ENCODE results near the gene TMEM60. TPM values are rescaled to one million over a fixed set of nuclear protein-coding genes. Genes with fewer than 3 reads are reported as not detected.
"Not testable (repeated sequence)": the region's sequence is repeated elsewhere in the genome, so short reads cannot be mapped to it uniquely, and the experiment has no call there.

The TMEM60 gene
- total RNA-seq, 1 donor from 2014 or later: 30.3 TPM

GRCh38 chr7:77811516-77812289, 13.5 kb upstream of the TMEM60 start:
- no peak for DNase-seq (ENCODE audit: low read depth)

- no peak for DNase-seq (ENCODE audit: low read depth)
Observed at GRCh38 chr7:77808517-77808916, 10.3 kb upstream of the TMEM60 start.

DNA sequence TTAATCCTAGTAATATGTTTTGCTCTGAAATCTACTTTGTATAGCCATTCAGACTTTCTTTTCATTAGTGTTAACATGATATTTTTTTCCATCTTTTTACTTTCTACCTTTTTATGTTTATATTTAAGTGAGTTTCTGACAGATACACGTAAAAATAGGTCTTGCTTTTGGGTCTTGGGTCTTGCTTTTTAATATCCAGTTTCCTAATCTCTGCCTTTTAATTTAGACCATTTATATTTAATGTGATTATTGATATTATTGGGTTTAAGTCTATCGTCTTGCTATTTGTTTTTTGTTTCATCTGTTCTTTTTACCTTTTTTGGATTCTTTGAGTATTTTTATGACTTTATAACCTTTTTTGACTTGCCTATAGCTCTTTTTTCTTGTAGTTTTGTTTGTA, 8.2 kb upstream of the TMEM60 start:
- no peak for DNase-seq (ENCODE audit: low read depth)

DNA sequence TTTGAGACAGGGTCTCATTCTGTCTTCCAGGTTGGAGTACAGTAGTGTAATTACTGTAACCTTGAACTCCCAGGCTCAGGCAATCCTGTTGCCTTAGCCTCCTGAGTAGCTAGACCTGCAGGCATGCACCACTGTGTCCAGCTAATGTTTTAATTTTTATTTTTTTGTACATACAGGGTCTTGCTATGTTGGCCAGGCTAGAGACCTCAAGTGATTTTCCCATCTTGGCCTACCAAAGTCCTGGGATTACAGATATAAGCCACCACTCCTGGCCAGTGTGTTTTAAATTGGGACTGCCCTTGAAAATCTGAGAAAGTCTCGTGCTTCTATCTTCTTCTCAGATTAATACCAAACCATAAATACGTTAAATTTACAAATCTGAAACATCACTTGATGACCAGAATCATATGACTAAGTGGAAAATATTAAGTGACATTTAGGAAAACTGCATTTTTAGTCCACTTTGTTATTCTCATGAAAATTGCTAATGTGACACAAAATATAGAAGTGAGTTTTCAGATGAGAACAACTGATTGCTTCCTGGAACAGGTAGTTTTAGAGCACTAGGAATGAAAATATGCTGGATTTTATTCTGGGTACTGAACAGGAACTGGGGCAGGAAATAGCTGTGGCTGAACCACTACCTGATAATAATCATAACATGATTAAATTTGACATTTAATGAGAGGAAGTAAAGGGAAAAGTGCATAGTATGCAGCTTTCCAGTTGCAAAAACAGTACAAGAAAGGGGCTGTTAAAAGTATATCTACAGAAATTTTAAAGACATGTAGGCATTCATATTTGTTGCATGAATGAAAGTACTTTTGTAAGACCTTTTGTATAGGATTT, 4.5 kb upstream of the TMEM60 start:
- no peak for DNase-seq (ENCODE audit: low read depth)

DNA sequence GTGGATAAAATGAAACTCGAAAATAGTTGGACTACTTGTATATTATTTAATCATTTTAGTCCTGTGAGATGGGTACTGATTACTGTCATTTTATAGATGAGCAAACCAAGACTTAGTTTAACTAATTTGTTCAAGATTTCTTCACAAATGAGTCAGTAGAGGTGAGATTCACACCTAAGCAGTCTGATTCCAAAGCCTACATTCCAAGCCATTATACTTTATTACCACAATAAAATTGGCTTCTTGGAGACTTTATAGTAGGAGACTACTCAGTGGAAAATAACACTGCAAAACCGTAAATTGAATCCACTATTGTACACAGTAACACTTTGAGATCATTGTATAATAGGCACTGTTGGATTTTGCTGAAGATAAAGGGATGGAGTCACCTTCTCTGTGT, 2.5 kb upstream of the TMEM60 start:
- no peak for DNase-seq (ENCODE audit: low read depth)

- no peak for DNase-seq (ENCODE audit: low read depth)
Observed at GRCh38 chr7:77800158-77800557, 1.9 kb upstream of the TMEM60 start.

DNA sequence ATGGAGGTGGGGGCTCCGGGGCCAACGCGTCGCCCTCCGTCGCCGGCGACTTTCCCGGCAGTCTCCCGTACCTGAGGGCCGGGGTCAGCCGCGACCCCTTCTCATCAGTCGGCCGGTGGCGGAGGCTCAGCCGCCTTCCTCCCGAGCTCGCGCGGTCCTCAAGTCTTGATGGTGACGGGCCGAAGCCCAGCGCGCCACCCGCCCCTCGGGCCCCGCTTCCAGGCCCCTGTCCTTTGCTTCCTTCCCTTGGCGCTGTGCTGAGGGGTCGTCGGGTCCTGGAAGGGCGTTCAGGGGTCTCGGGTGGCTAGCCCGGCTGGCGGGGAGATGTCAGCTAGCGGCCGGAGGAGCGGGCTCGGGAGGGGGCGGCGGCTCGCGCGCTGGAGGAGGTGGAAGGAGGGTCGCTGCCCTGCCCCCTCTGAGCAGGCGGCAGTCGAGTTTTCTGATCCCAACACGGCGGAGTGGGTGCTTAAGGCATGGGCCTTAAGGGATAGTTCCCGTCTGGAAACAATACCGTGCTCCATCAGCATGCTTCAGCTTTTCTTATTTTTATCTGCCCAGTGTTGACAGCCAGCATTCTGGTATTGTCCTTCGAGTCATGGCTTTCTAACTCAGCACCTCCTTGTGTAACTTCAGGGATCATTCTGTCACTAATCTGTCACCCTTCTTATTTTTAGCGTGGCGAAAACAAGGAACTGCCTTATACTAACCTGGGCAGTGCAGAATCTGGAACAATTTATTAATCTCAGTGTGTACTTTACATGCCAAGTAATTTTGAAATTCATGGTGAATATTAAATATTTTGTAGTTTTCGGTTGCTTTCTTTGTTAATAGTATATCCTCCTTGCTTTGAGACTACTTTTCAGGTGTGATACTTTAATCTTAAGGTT, 1.1 kb upstream of the TMEM60 start:
- peak; percentile 60 for DNase-seq (ENCODE audit: low read depth)

DNA sequence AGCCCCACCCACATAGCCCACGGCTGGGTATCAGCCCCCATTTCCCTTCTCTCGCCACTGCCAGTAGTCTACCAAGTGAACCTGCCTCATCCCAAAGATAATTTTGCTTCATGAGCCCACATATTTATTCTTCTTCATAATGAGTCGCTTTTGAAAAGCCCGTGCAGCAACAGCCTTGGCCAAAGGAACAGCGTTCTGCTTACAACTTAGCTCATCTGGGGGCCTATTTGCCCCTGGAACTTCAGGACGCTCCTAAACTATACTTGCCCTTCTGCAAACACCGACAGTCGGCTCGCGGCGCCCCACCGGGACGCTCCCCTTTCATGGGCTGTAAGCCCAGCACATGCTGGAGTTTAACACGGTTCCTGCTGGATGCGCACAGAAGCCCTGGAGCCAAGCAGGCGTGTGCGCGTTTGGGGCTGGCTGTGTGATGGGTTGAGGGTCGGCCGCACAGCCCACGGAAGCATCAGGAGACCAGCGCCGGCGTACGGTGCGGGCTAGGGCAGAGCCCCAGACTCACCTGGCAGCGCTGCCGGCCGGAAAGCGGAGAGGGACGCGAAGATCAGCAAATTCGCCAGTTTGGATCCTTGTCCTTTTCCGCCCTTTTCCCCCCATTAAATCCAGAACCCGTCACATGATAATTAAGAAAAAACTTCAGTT, 370 bp downstream of the TMEM60 start:
- no peak for DNase-seq (ENCODE audit: low read depth)

DNA sequence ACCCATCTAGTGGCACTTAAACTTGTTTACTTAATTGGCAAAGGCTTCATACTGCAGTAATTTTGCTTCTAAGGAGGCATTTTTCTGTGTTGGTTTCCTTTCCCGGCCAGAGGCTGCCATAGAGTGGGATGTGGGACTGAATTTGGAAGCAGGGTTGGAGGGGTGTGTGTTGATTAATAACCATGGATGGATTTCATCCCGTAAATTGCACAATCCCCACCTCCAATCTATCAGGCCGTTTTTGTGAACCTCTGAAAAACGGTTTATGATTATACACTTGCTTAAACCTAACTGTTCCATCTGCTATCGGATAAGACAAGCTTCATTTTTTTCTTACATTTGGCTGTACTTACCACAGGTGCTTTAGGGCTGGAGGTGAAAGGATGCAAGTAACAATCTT, 1.3 kb downstream of the TMEM60 start:
- no peak for DNase-seq (ENCODE audit: low read depth)

GRCh38 chr7:77796109-77796508, 2.1 kb downstream of the TMEM60 start:
- no peak for DNase-seq (ENCODE audit: low read depth)

- DNase-seq (ENCODE audit: low read depth): peak; percentile 4
Observed at GRCh38 chr7:77794000-77794399, 4.2 kb downstream of the TMEM60 start.

GRCh38 chr7:77791956-77792355, 6.3 kb downstream of the TMEM60 start:
- no peak for DNase-seq (ENCODE audit: low read depth)

GRCh38 chr7:77791336-77791735, 6.9 kb downstream of the TMEM60 start:
- no peak for DNase-seq (ENCODE audit: low read depth)

GRCh38 chr7:77788327-77788902, 9.8 kb downstream of the TMEM60 start:
- DNase-seq (ENCODE audit: low read depth): no peak

DNA sequence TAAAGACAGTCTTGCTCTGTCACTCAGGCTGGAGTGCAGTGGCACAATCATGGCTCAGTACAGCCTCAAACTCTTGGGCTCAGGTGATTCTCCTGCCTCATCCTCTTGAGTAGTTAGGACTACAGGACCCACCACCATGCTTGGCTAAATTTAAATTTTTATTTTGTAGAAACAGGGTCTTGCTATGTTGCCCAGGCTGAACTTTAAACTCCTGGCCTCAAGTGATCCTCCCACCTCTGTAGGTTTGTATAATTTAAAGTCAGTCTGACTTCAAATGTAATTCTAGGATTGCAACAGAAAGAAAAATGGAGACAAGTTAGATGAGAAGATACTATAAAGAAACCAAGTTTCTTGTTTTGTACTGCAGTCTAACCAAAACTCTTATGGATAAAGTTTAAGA, 11.5 kb downstream of the TMEM60 start:
- no peak for DNase-seq (ENCODE audit: low read depth)

GRCh38 chr7:77786018-77786417, 12.2 kb downstream of the TMEM60 start:
- DNase-seq (ENCODE audit: low read depth): no peak

DNA sequence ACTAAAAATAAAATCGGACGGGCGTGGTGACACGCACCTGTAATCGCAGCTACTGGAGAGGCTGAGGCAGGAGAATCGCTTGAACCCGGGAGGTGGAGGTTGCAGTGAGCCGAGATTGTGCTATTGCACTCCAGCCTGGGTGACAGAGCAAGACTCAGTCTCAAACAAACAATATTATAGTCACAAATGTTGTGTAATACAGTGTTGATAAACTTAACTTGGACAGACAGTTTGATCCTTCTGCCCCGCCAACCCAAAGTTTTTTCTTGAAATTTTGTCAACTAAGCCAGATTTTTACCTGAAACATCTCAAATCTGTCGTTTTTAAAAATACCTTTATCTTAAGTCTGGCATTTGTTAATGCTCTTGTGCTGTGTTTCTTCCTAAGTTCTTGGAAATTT, 13.8 kb downstream of the TMEM60 start:
- DNase-seq (ENCODE audit: low read depth): not testable (repeated sequence)

DNA sequence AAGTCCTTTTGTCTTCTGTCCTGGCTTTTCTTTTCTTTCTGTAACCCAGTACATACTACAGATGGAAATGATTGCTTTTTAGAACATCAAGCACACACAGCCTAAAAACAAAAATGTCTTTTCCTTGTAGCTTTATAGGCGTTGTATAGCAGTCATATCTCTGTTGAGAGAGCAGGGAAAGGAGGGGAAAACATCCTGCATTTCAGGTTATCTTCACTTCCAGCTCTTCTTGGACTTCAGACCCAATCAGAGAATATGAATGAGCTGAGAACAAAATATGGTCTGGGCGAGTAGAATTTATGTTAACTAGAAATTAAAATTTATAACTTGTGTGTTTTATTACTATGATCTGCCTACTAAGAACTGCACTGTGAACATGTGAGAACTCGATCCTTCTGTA, 14.7 kb downstream of the TMEM60 start:
- no peak for DNase-seq (ENCODE audit: low read depth)

- no peak for DNase-seq (ENCODE audit: low read depth)
Observed at GRCh38 chr7:77783111-77783510, 15.1 kb downstream of the TMEM60 start.

GRCh38 chr7:77782383-77782782, 15.9 kb downstream of the TMEM60 start:
- no peak for DNase-seq (ENCODE audit: low read depth)

DNA sequence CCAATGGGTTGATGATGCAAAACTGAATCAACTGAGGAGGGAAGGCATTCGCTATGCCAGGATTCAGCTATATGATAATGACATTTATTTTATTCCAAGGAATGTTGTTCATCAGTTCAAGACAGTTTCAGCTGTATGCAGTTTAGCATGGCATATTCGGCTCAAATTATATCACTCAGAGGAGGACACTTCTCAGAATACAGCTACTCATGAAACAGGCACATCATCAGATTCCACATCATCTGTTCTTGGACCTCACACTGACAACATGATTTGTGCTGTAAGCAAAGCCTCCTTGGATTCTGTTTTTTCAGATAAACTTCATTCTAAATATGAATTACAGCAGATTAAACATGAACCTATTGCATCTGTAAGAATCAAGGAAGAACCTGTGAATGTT, 19.7 kb downstream of the TMEM60 start:
- DNase-seq (ENCODE audit: low read depth): no peak

All from myocyte (in vitro differentiated cells).